Measurements from ENCODE around the gene CUEDC1. TPM values are rescaled to one million over a fixed set of nuclear protein-coding genes. Genes with fewer than 3 reads are reported as not detected.

CUEDC1 gene
- total and polyA plus RNA-seq, 2 of the 4 experiments (the other 2 are of a cell fraction), result 4.1 to 21.2 TPM

DNA sequence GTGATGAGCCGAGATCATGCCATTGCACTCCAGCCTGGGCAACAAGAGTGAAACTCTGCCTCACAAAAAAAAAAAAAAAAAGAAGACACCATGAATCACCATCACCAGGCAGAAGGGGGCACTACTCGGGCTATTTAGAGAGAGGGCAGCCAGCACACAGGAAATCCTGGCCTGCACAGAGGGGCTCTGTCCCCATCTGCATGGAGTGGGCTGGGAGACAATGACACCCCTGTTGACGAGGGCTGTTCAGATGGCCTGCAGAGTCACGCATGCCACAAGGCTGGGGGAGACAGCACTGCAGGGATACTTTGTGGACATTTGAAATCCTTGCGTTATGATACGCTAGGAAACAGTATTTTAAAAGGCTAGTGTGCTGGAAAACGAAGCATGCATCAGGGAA is 48.3 kb downstream of the CUEDC1 start:
- no peaks in the 10 kb centered on the region for H3K9me3 ChIP-seq (ENCODE audit: control insufficient read depth, insufficient read depth, low read length)
- no peak overlapping the region for H2AFZ ChIP-seq (replicated peaks; ENCODE audit: low read length, poor library complexity)
- no peak overlapping the region for H4K91ac ChIP-seq (ENCODE audit: insufficient read depth, low read depth, low read length)
- no TSS peak for BruUV-seq (replicated peaks)
- intact Hi-C loops (cut with micrococcal nuclease) (no loop called here), dilution Hi-C loops (cut with HindIII; ENCODE audit: low sequenced_read_pairs, unreplicated experiment) (no loop called here), in situ Hi-C loops (cut with MboI; ENCODE audit: low sequenced_read_pairs) (no loop called here)
- peaks cover 25% of the 10 kb centered on the region for H3K9me1 ChIP-seq (ENCODE audit: insufficient read depth, low read length)
- H3K79me1 ChIP-seq (ENCODE audit: low read depth in 1 of 2, low read length in 2 of 2), result peaks cover 28 to 72% of the 10 kb centered on the region in 2 experiments
- no peak overlapping the region for H2BK5ac ChIP-seq (ENCODE audit: low read depth, low read length, poor library complexity, severe bottlenecking)
- ChIA-PET CTCF (interaction anchor here (0.7 kb wide), 1 partner anchor 53 kb away, joined by 3 read pairs; no protein-coding TSS in a partner anchor), POLR2A (ENCODE audit: unreplicated experiment) (no interaction called here)
- no peak overlapping the region for H3K27ac ChIP-seq (ENCODE audit: insufficient read depth, low read length)
- H3K23ac ChIP-seq (ENCODE audit: low read depth, low read length), result no peak overlapping the region
- no peaks in the 10 kb centered on the region for H3K27me3 ChIP-seq (ENCODE audit: control insufficient read depth, insufficient read depth, low read length)
- no peak overlapping the region for H3K4me3 ChIP-seq (ENCODE audit: insufficient read depth, low read depth, low read length)
- no peak overlapping the region for H3K14ac ChIP-seq (replicated peaks; ENCODE audit: low read depth, low read length)
- H2AK9ac ChIP-seq (replicated peaks; ENCODE audit: low read depth, low read length, poor library complexity), result peak overlapping the region; percentile 22
- H3K18ac ChIP-seq (ENCODE audit: low read depth, low read length), result no peak overlapping the region
- H3K56ac ChIP-seq (ENCODE audit: extremely low read depth, insufficient read depth, low read length), result no peak overlapping the region
- no peak overlapping the region for H2BK15ac ChIP-seq (ENCODE audit: low read depth, low read length)
- H2BK20ac ChIP-seq (ENCODE audit: low read depth, low read length), result no peak overlapping the region
- H4K8ac ChIP-seq (ENCODE audit: low read depth in 2 of 2, low read length in 2 of 2), result no peak overlapping the region
- peak; percentile 28 for TF ChIP-seq SMC3 (IDR thresholded peaks at IDR 0.05; ENCODE audit: low read depth, low read length)
- TF ChIP-seq ELK1 (IDR thresholded peaks at IDR 0.05; ENCODE audit: borderline replicate concordance, low read depth, low read length), result no peak
- no peak for TF ChIP-seq CHD1 (IDR thresholded peaks at IDR 0.05; ENCODE audit: low read depth, low read length)
- no peak for TF ChIP-seq RCOR1 (IDR thresholded peaks at IDR 0.05; ENCODE audit: insufficient replicate concordance, low read length)
- TF ChIP-seq MAZ (IDR thresholded peaks at IDR 0.05; ENCODE audit: borderline replicate concordance, low read depth, low read length), result no peak
- no peak for TF ChIP-seq POLR2A (IDR thresholded peaks at IDR 0.05; ENCODE audit: low read depth, low read length)
- peak; percentile 26; the same call in 1 of the 2 replicates for TF ChIP-seq RAD21 (IDR thresholded peaks at IDR 0.05; ENCODE audit: low read length)
- TF ChIP-seq NFE2L2 (IDR thresholded peaks at IDR 0.05; ENCODE audit: low read depth, low read length), result no peak
- TF ChIP-seq, protein P1, sequence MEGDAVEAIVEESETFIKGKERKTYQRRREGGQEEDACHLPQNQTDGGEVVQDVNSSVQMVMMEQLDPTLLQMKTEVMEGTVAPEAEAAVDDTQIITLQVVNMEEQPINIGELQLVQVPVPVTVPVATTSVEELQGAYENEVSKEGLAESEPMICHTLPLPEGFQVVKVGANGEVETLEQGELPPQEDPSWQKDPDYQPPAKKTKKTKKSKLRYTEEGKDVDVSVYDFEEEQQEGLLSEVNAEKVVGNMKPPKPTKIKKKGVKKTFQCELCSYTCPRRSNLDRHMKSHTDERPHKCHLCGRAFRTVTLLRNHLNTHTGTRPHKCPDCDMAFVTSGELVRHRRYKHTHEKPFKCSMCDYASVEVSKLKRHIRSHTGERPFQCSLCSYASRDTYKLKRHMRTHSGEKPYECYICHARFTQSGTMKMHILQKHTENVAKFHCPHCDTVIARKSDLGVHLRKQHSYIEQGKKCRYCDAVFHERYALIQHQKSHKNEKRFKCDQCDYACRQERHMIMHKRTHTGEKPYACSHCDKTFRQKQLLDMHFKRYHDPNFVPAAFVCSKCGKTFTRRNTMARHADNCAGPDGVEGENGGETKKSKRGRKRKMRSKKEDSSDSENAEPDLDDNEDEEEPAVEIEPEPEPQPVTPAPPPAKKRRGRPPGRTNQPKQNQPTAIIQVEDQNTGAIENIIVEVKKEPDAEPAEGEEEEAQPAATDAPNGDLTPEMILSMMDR (conservative IDR thresholded peaks at IDR 0.05; ENCODE audit: low read depth, low read length), result peak; percentile 36; the same call in 1 of the 2 replicates
- TF ChIP-seq RFX5 (IDR thresholded peaks at IDR 0.05; ENCODE audit: low read depth, low read length), result no peak
- no peak for TF ChIP-seq MAFK (IDR thresholded peaks at IDR 0.05; ENCODE audit: low read depth, low read length)
- no peak for TF ChIP-seq BHLHE40 (IDR thresholded peaks at IDR 0.05; ENCODE audit: low read depth, low read length)
- no peak for TF ChIP-seq CEBPB (IDR thresholded peaks at IDR 0.05; ENCODE audit: low read depth, low read length)
- no peak for TF ChIP-seq MXI1 (IDR thresholded peaks at IDR 0.05; ENCODE audit: borderline replicate concordance, low read depth, low read length)
- no peak for TF ChIP-seq FOS (IDR thresholded peaks at IDR 0.05; ENCODE audit: low read depth, low read length)
- TF ChIP-seq, protein P2, sequence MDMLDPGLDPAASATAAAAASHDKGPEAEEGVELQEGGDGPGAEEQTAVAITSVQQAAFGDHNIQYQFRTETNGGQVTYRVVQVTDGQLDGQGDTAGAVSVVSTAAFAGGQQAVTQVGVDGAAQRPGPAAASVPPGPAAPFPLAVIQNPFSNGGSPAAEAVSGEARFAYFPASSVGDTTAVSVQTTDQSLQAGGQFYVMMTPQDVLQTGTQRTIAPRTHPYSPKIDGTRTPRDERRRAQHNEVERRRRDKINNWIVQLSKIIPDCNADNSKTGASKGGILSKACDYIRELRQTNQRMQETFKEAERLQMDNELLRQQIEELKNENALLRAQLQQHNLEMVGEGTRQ (IDR thresholded peaks at IDR 0.05; ENCODE audit: low read depth, low read length), result no peak
- peak overlapping the region; percentile 17; the same call in 1 of the 2 replicates for H2AK5ac ChIP-seq (ENCODE audit: low read depth, low read length)
- no peak overlapping the region for H3K4me2 ChIP-seq (ENCODE audit: low read depth, low read length)
- peaks cover 16% of the 10 kb centered on the region for H4K20me1 ChIP-seq (ENCODE audit: insufficient read depth, low read length)
- ATAC-seq (ENCODE audit: low read depth) (no peak), DNase-seq (no peak)
- no peak overlapping the region; the same call in 1 of the 2 replicates for H4K5ac ChIP-seq (ENCODE audit: low read depth, low read length)
- 90% methylated on average over 4 of the region's 7 CpGs; no CpG with 5 or more reads in 1 of the 2 experiments for WGBS, 2 experiments (ENCODE audit: extremely low coverage in 2 of 2, insufficient read length in 1 of 2)
- peaks cover 2% of the 10 kb centered on the region; the same call in 1 of the 2 replicates for H3K36me3 ChIP-seq (ENCODE audit: control insufficient read depth, insufficient read depth, low read length)
- H3K4ac ChIP-seq (ENCODE audit: low read depth, low read length), result no peak overlapping the region; the same call in 1 of the 2 replicates
- H2BK120ac ChIP-seq (ENCODE audit: low read depth, low read length), result 0 out of 2 replicates have a peak overlapping the region, but pooled peaks have one; percentile 1
- peaks cover 22% of the 10 kb centered on the region for H3K4me1 ChIP-seq (ENCODE audit: control insufficient read depth, insufficient read depth, low read length)
- H3K9ac ChIP-seq (ENCODE audit: low read depth, low read length), result no peak overlapping the region

Measured in IMR-90 (cell line).